A673 (cell line): ENCODE results near the gene STAT2. TPM values are rescaled to one million over a fixed set of nuclear protein-coding genes. Genes with fewer than 3 reads are reported as not detected.

Source experiments
- BruUV-seq: library from RNA; stranded (reverse); fragments of 400-500 nt; replicated peaks from 2 replicates; lab custom pipeline; 2021; lab: Mats Ljungman, UMichigan
- CTCF ChIA-PET: fragments of 300-600 bp; sonication (Branson Sonifier 250); formaldehyde crosslinking; loops from one replicate; lab custom pipeline; 2022; ENCODE audit warnings: antibody characterized with exemption; lab: Charles Lee
- POLR2A ChIA-PET: fragments of 300-600 bp; sonication (Branson Sonifier 250); formaldehyde crosslinking; loops from one replicate; lab custom pipeline; 2022; ENCODE audit warnings: antibody characterized with exemption; ENCODE audit not compliant: low non-redundant PET; lab: Charles Lee
- DNase-seq: peaks from one replicate; pipeline ENCODE4 v3.0.0-alpha.2; 2015; ENCODE audit warnings: low spot score
- H3K27ac ChIP-seq: fragments of 200-600 bp; sonication (generic); 2 replicates; pipeline ENCODE4 v1.5.1; 2016; ENCODE audit warnings: mixed run types, low read depth, mild to moderate bottlenecking, mixed read lengths, antibody characterized with exemption, low read length; ENCODE audit not compliant: poor library complexity, severe bottlenecking
- H3K27me3 ChIP-seq: fragments of 200-600 bp; sonication (generic); replicated peaks from 2 replicates; pipeline ENCODE4 v1.6.1; 2017; ENCODE audit warnings: mixed run types, low read depth, mild to moderate bottlenecking, mixed read lengths, antibody characterized with exemption, low read length; ENCODE audit not compliant: insufficient read depth, poor library complexity
- H3K36me3 ChIP-seq: fragments of 200-600 bp; sonication (generic); 2 replicates; pipeline ENCODE4 v1.6.1; 2016; ENCODE audit warnings: mixed run types, mild to moderate bottlenecking, mixed read lengths, antibody characterized with exemption, low read length; ENCODE audit not compliant: insufficient read depth, poor library complexity, severe bottlenecking
- H3K4me1 ChIP-seq: fragments of 200-600 bp; sonication (generic); 2 replicates; pipeline ENCODE4 v1.6.1; 2017; ENCODE audit warnings: mixed run types, mild to moderate bottlenecking, mixed read lengths, antibody characterized with exemption, low read length; ENCODE audit not compliant: insufficient read depth, poor library complexity, severe bottlenecking
- H3K4me3 ChIP-seq: fragments of 200-600 bp; sonication (generic); 2 replicates; pipeline ENCODE4 v1.5.1; 2016; ENCODE audit warnings: low read depth, mixed run types, mild to moderate bottlenecking, mixed read lengths, low read length; ENCODE audit not compliant: poor library complexity, severe bottlenecking
- H3K9me3 ChIP-seq: fragments of 200-600 bp; sonication (generic); 2 replicates; pipeline ENCODE4 v1.6.1; 2016; ENCODE audit warnings: mixed run types, low read depth, mild to moderate bottlenecking, mixed read lengths, antibody characterized with exemption, low read length; ENCODE audit not compliant: poor library complexity, severe bottlenecking
- EZH2 ChIP-seq: fragments of 200-600 bp; sonication (generic); IDR thresholded peaks from 2 replicates; pipeline ENCODE4 v1.6.1; 2017; ENCODE audit warnings: borderline replicate concordance, low read depth, mild to moderate bottlenecking, mixed read lengths, antibody characterized with exemption, low read length; ENCODE audit not compliant: poor library complexity, severe bottlenecking
- intact Hi-C: fragments of 100-400 bp; cut with micrococcal nuclease; formaldehyde crosslinking; loops from one replicate; pipeline ENCODE4 v1.10.0; 2022; ENCODE audit not compliant: unreplicated experiment
- total RNA-seq: library from RNA; stranded (reverse); gene quantifications from 2 replicates; pipeline ENCODE4 v1.2.3, GENCODE V29; 2021
- TF ChIP-seq, protein P1 (sequence below): fragments of 300-800, 200-600 bp; sonication (generic); conservative IDR thresholded peaks from 2 replicates; pipeline ENCODE4 v1.5.1; 2017; ENCODE audit warnings: low read depth, mild to moderate bottlenecking, antibody characterized with exemption, low read length, moderate library complexity, mixed read lengths

Gene STAT2
- total RNA-seq, 1 experiment from 2014 or later = 41.0 TPM

DNA sequence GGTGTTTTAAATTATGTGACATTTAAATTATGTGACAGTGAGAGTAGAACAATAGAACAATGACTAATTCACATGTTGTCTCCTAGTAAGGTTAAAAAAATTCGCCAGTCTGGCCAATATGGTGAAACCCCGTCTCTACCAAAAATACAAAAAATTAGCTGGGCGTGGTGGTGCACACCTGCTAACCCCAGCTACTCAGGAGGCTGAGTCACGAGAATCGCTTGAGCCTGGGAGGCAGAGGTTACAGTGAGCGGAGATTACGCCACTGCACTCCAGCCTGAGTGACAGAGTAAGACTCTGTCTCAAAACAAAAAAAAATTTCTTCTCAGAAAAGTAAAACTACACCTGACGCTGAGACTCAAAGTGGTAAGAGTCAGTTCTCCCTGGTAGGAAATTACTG, 62.5 kb downstream of the STAT2 start:
- BruUV-seq = no TSS peak
- DNase-seq = no peak
- H3K4me1 ChIP-seq = peaks cover 28% of the 10 kb centered on the region
- H3K27me3 ChIP-seq = no peaks in the 10 kb centered on the region
- H3K36me3 ChIP-seq = peaks cover 9% of the 10 kb centered on the region
- no peak overlapping the region for H3K4me3 ChIP-seq
- intact Hi-C loops = no loop called here
- no peaks in the 10 kb centered on the region for H3K9me3 ChIP-seq
- ChIA-PET CTCF (no interaction called here), POLR2A (no interaction called here)
- TF ChIP-seq, protein P1, sequence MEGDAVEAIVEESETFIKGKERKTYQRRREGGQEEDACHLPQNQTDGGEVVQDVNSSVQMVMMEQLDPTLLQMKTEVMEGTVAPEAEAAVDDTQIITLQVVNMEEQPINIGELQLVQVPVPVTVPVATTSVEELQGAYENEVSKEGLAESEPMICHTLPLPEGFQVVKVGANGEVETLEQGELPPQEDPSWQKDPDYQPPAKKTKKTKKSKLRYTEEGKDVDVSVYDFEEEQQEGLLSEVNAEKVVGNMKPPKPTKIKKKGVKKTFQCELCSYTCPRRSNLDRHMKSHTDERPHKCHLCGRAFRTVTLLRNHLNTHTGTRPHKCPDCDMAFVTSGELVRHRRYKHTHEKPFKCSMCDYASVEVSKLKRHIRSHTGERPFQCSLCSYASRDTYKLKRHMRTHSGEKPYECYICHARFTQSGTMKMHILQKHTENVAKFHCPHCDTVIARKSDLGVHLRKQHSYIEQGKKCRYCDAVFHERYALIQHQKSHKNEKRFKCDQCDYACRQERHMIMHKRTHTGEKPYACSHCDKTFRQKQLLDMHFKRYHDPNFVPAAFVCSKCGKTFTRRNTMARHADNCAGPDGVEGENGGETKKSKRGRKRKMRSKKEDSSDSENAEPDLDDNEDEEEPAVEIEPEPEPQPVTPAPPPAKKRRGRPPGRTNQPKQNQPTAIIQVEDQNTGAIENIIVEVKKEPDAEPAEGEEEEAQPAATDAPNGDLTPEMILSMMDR = no peak
- no peak for TF ChIP-seq EZH2
- H3K27ac ChIP-seq = peak overlapping the region; percentile 3

DNA sequence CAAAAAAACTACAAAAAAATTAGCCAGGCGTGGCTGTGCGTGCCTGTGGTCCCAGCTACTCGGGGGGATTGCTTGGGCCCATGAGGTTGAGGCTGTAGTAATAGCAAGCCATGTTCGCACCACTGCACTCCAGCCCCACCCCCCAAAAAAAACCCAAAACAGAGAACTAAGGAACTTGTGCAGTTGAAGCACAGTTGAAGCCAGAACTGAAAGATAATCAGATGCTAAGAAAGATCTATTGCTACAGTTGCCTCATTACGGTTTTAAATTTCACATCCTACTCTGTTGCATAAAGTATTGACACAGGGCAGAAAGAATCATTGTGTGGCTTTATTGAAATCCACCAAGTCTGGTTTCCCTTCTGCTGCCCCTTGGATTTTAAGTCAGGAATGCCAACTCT, 63.6 kb downstream of the STAT2 start:
- CTCF ChIA-PET = no interaction called here
- no TSS peak for BruUV-seq
- POLR2A ChIA-PET = no interaction called here

DNA sequence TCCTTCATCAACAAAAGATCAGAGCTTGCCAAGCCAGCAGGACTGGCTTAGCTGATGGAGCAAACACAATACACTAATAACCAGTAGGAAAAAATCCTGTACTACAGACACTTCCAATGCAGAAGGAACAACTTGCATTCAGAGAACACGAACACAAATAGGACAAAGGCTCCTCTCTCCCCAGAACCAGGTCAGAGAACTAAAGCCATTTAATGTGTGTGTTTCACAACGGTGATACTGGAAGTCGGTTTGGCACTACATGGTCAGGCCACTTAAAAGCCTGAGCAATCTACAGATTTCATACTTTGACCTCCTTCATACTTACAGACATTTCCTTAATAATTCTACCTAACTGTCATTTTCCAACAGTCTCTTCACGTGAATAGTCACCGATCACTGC, 66.1 kb downstream of the STAT2 start:
- Histone ChIP-seq H3K9me3 (no peaks in the 10 kb centered on the region), H3K4me1 (peaks cover 16% of the 10 kb centered on the region), H3K27ac (no peak overlapping the region), H3K36me3 (peaks cover 26% of the 10 kb centered on the region), H3K4me3 (no peak overlapping the region), H3K27me3 (no peaks in the 10 kb centered on the region)
- ChIA-PET CTCF (no interaction called here), POLR2A (no interaction called here)
- intact Hi-C loops = no loop called here
- no TSS peak for BruUV-seq
- DNase-seq = no peak
- TF ChIP-seq, protein P1 = no peak

More for the DNA sequence above, 63.6 kb downstream of the STAT2 start:
- DNase-seq = no peak
- TF ChIP-seq, protein P1 = no peak
- no peak for TF ChIP-seq EZH2
- H3K4me1 ChIP-seq = peaks cover 28% of the 10 kb centered on the region
- intact Hi-C loops = no loop called here
- H3K36me3 ChIP-seq = peaks cover 14% of the 10 kb centered on the region
- H3K27ac ChIP-seq = peak overlapping the region; percentile 3
- H3K9me3 ChIP-seq = no peaks in the 10 kb centered on the region
- H3K27me3 ChIP-seq = no peaks in the 10 kb centered on the region
- no peak overlapping the region for H3K4me3 ChIP-seq

Other genes with a start within 250 kb of the STAT2 start
- 3,332 and 3,475 TPM in 2 replicates for gene RPL41, start 243.5 kb downstream of the STAT2 start, total RNA-seq
- gene ZC3H10, start 241.8 kb downstream of the STAT2 start, total RNA-seq = 11.8 and 14.4 TPM in 2 replicates
- 90.0 and 107 TPM in 2 replicates for gene ESYT1, start 231.8 kb downstream of the STAT2 start, total RNA-seq
- 180 and 181 TPM in 2 replicates for gene MYL6B, start 207.5 kb downstream of the STAT2 start, total RNA-seq
- 690 and 789 TPM in 2 replicates for gene MYL6, start 201.7 kb downstream of the STAT2 start, total RNA-seq
- gene SMARCC2, start 170.6 kb downstream of the STAT2 start, total RNA-seq = 133 and 140 TPM in 2 replicates
- gene RNF41, start 138.2 kb downstream of the STAT2 start, total RNA-seq = 48.1 and 49.5 TPM in 2 replicates
- gene NABP2, start 135.8 kb downstream of the STAT2 start, total RNA-seq = 67.5 and 73.2 TPM in 2 replicates
- gene SLC39A5, start 130.1 kb downstream of the STAT2 start, total RNA-seq = 0.85 TPM in 1 of 2 replicates, not detected in the other
- gene ANKRD52, start 101.7 kb downstream of the STAT2 start, total RNA-seq = 74.6 and 74.7 TPM in 2 replicates
- 13.6 and 17.0 TPM in 2 replicates for gene COQ10A, start 93.2 kb downstream of the STAT2 start, total RNA-seq
- 412 and 448 TPM in 2 replicates for gene CS, start 59.8 kb downstream of the STAT2 start, total RNA-seq
- 162 and 166 TPM in 2 replicates for gene CNPY2, start 44.1 kb downstream of the STAT2 start, total RNA-seq
- 46.3 and 64.9 TPM in 2 replicates for gene PAN2, start 26.1 kb downstream of the STAT2 start, total RNA-seq
- gene IL23A, start 21.2 kb downstream of the STAT2 start, total RNA-seq = not detected in 2 replicates
- not detected in 2 replicates for gene APOF, start 2.8 kb upstream of the STAT2 start, total RNA-seq
- gene TIMELESS, start 89.3 kb upstream of the STAT2 start, total RNA-seq = 71.4 and 75.9 TPM in 2 replicates
- gene MIP, start 94.5 kb upstream of the STAT2 start, total RNA-seq = not detected in 2 replicates
- 4.7 and 5.1 TPM in 2 replicates for gene SPRYD4, start 108.5 kb upstream of the STAT2 start, total RNA-seq
- 0.24 TPM in 1 of 2 replicates, not detected in the other for gene GLS2, start 128.1 kb upstream of the STAT2 start, total RNA-seq
- 29.7 and 37.5 TPM in 2 replicates for gene RBMS2, start 161.7 kb upstream of the STAT2 start, total RNA-seq